Right lobe of liver (tissue), 4 donors: ENCODE results near the gene CFC1B.
"Not testable (repeated sequence)": the region's sequence is repeated elsewhere in the genome, so short reads cannot be mapped to it uniquely, and the experiment has no call there.

Experiments used
- CTCF ChIP-seq, 4 donors: fragments of 200-600 bp in 3 of 4; fragments of 450-650 bp in 1 of 4; IDR thresholded peaks; one replicate each; pipeline versions ENCODE4 v1.5.1 to v1.8.0; 2016 to 2022; ENCODE audit warnings: antibody characterized with exemption in 4 of 4, mild to moderate bottlenecking in 2 of 4
- POLR2A ChIP-seq: fragments of 450-650 bp; IDR thresholded peaks from one replicate; pipeline ENCODE4 v1.6.1; 2017; ENCODE audit warnings: antibody characterized with exemption, mild to moderate bottlenecking
- donor health status: DM: no; HTN: no; CAD: no.
- donor health status: DM: no; HTN: no; CAD: no.
- donor health status: DM: no; HTN: yes; CAD: no.

DNA sequence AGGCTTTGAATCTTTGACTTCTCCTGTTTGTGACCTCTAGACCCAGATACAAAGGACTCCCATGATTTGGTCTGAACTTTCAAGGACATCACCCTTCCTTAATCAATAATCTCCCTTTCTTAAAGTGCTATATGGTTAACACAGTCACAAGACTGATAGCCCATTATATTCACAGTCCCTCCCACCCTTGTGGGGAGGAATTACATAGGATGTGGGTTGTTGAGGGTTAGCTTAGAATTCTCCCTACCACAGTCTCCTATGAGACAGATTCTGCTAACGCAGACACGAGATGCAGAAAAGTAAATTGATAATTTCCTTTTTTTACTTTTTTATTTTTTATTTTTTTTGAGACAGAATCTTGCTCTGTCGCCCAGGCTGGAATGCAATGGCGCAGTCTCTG lies 33.2 kb downstream of the CFC1B start:
- not testable (repeated sequence) for TF ChIP-seq CTCF (IDR thresholded peaks at IDR 0.05); POLR2A
